Right lung (tissue), 5 donors: ENCODE data around the gene NUP210L. TPM values are rescaled to one million over a fixed set of nuclear protein-coding genes. Genes with fewer than 3 reads are reported as not detected.

Experiments
- DNase-seq, 2 donors: peaks; one replicate each; pipeline ENCODE4 v3.0.0-alpha.2; 2013
- polyA plus RNA-seq, 5 donors: library from polyadenylated mRNA; unstranded; fragments of 120-200 nt; gene quantifications; one replicate each; pipeline versions ENCODE4 v1.2.1 to v1.2.3, GENCODE V29; 2013; ENCODE audit warnings: inconsistent platforms in 1 of 5, low replicate concordance in 1 of 5; ENCODE audit not compliant: insufficient read length in 5 of 5, insufficient read depth in 1 of 5

The NUP210L gene
- polyA plus RNA-seq, 5 donors = 0.09 to 0.18 (median 0.14) TPM

GRCh38 chr1:153967107-153967999 lies 187.5 kb downstream of the NUP210L start, which contains the start of gene CREB3L4:
CREB3L4 (plus strand) TSS chr1:153967902; CDS start chr1:153968526, 624 bp downstream.
- DNase-seq = peak; percentile 92 to 94

DNA sequence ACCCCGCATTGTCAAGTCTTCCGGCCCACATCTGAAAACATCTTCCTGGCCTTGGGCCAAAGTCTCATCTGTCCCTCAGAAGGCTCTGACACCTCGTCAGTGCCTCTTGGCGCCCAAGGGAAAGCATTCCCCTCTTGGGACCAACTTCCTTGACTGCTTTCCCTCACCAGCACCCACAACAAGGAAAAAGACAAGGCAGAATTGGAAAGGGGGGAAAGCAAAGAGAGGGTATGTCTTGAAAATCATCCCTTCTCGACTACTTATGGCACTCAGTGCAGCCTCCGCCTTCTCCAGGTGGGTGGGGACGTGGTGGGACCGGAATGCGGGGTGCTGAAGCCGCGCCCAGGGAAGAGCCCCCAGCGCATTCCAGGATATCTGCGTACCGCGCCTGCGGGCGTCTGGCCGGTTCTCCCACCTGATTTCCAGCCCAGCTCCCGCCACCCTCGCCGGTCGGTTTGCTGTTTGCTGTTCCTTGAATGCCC lies 191.0 kb downstream of the NUP210L start:
- peak in 1 of 2 donors; percentile 49 for DNase-seq

DNA sequence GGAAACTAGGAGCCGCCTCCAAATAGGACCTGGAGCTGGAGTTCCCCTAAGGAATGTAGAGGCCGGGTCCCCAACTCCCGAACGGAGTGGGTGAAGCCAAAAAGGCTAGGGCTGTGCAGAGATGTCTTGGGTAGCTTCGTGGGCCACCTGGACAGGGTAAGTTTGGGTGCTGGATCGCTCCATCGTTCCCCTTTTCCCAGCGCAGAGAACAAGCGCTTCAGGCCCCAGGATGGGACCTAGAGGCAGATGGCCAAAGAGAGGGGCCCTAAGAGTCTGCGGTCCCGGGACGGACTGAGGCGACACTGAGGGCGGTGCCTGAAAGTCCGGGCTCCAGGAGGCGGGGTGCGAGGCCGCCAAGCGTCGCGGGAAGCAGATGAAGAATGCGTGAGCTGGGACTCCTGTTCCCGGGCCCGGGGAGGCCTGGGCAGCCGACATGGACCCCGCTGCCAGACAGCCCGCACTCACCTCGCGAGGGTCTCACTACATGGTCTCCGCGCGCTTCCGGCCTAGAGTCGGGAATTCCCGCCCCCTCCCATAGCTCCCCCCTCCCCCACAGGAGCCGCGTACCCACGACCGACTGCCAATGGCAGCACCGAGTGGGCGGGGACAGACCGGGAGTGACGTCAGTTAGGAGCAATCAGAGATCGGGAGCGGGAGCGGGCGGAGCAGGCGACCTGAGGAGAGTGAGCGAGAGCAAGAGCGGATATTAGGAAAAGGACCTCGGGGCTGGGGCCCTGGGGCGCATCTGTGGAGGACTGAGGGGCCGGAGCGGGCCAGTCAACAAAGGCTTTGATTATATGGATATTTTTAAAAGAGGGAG lies 191.6 kb downstream of the NUP210L start, which contains the start of gene SLC39A1:
SLC39A1 (minus strand) TSS at position 508 of the 820 bp plus-strand sequence. CDS start 822 bp downstream, outside the sequence.
- peak; percentile 98 for DNase-seq

GRCh38 chr1:153962088-153963029 lies 192.5 kb downstream of the NUP210L start:
- no peak for DNase-seq

DNA sequence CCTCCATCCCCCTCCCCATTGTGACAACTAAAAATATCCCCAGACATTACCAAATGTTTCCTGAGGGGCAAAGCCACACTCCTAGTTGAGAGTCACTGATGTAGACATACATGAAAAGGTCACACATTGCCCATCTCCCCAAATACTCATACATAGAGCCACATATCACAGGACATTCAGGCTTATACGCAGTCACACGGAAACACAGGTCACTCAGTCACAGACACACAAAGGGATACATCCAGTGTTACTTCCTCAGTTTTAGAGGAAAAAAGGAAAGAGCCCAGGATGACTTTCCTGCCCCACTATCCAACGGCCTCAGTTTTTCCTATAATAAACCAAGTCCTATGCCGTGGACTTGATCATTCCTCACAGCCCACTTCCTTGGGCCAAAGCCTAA lies 193.5 kb downstream of the NUP210L start:
- no peak for DNase-seq

GRCh38 chr1:153960206-153960605 lies 194.7 kb downstream of the NUP210L start:
- DNase-seq = no peak

DNA sequence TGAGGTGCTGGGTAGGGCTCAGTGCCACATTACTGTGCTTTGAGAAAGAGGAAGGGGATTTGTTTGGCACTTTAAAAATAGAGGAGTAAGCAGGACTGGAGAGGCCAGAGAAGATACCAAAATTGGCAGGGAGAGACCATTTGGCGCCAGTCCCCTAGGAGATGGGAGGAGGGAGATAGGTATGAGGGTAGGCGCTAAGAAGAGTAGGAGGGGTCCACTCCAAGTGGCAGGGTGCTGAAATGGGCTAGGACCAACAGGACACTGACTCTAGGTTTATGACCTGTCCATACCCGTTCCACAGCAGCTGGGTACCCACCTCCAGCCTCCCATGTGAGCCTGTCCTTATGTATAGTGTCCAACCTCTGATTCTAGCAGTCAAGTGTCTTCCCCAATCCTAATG lies 195.4 kb downstream of the NUP210L start:
- DNase-seq = no peak

- DNase-seq = no peak
These were observed 196.0 kb downstream of the NUP210L start for GRCh38 chr1:153958961-153959260.

- peak; percentile 95 to 96 for DNase-seq
These were observed 196.5 kb downstream of the NUP210L start, which contains the start of gene CRTC2 for GRCh38 chr1:153958111-153958960. CRTC2 (minus strand) TSS chr1:153958612; CDS start chr1:153958497, 115 bp downstream.

DNA sequence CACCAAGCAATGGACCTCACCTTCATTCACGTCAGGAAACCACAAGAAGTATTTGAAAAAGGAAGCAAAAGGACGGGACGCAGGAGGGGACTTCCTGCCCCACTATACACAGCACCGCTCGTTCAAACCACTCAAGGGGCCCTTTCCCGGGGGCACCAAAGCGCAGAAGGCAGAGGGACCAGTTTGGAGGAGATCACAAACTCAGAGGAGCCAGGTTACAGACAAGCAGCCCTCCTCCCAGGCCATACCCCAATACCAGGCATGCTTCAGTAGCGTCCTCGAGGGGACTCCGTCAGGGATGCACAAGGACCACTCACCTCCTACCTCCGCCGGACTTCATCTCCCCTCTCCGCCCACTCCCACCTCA lies 197.1 kb downstream of the NUP210L start:
- peak in 1 of 2 donors; percentile 24 for DNase-seq

- DNase-seq = no peak
These were observed 197.7 kb downstream of the NUP210L start for GRCh38 chr1:153956997-153957715.

DNA sequence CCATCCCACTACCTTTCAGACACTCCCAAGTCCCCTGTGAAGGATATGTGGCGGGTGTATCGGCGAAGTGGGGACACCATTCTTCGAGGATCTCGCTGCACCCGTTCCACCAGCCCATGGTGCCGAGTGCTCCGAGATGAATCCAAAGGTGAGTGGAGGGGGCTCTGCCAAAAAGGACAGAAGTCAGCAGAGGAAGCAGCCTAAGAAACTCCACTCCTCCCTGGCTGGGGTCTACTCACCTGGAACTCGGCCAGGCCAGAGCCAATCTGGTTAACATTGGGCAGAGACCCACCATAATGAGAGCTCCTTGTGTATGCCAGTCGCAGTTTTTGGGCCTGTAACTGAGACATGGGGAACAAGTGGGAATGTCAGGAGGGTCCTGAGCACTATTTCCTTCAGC lies 200.0 kb downstream of the NUP210L start:
- no peak for DNase-seq

DNA sequence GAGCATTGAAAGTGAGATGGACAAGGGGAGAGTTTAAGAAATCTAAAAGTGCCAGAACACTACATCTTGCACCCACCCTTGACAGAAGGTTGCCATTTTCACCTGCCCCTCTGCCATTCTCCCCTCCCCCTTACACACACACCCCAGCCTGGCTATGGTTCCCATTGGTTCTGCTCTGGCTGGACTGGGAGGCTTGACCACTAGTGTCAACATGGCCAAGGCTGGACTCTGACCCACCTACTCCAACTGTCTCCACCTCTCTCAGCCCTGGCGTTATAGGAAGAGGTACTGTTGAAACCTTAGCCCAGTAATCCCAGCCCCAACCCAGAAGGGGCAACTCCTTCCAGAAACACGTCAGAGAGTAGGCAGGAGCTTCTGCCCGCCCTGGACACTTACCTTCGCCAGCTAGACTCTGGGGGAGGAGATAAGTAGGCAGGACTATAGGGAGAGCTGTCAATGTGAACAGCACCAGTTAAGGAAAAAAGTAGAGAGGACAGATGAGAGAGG lies 201.0 kb downstream of the NUP210L start:
- no peak for DNase-seq

- DNase-seq = no peak
These were observed 203.1 kb downstream of the NUP210L start for GRCh38 chr1:153951801-153952200.

- DNase-seq = no peak
These were observed 203.7 kb downstream of the NUP210L start for GRCh38 chr1:153951183-153951582.

DNA sequence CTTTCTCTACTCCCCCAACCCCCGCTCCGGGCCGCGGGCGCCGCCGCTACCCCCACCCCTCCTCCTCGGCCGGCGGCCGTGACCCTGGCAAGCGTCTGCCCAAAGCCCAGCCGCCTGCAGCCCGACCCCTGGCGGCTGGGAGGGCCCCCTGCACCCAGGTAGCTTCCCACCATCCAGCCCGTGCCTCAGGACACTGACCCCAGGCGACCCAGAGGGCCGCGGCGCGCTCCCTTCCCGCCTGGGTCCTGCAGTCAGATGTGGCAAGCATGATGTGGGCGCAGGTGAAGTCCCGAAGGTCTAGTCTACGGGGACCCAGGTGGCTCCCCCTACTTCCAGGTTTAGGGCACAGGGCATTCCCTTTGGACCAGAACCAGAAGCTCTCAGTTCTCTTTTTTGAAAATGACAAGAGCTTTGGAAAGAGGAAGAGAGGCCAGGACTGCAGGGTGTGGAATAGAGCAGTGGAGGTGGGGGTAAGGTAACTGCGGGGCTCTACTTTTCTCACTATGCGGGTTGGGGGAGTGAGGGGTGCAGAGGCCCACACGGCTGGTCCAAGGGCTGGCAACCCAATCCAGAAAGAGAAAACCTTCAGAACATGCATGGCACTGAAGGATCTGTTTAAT lies 208.1 kb downstream of the NUP210L start, which contains the start of gene DENND4B:
DENND4B (minus strand) TSS at position 97 of the 620 bp plus-strand sequence. CDS start 2,344 bp downstream, outside the sequence.
- DNase-seq = peak; percentile 74 to 78

- peak in 1 of 2 donors; percentile 61 for DNase-seq
These were observed 208.9 kb downstream of the NUP210L start for GRCh38 chr1:153945795-153946621.
